Duodenal mucosa (tissue), 2 donors: ENCODE data around the gene HOXA11.

Experiments used
- H3K27ac ChIP-seq: one replicate; pipeline ENCODE4 v1.7.0; 2013; ENCODE audit warnings: low read depth, low read length
- H3K27me3 ChIP-seq, 2 donors: one replicate each; pipeline ENCODE4 v1.7.0; 2013; ENCODE audit warnings: low read length in 2 of 2, control low read depth in 1 of 2; ENCODE audit not compliant: insufficient read depth in 2 of 2, control insufficient read depth in 1 of 2
- H3K36me3 ChIP-seq, 2 donors: one replicate each; pipeline ENCODE4 v1.7.0; 2013; ENCODE audit warnings: low read length in 2 of 2, control low read depth in 1 of 2; ENCODE audit not compliant: insufficient read depth in 2 of 2, control insufficient read depth in 1 of 2
- H3K4me1 ChIP-seq, 2 donors: one replicate each; pipeline ENCODE4 v1.7.0; 2013; ENCODE audit warnings: low read length in 2 of 2, control low read depth in 1 of 2; ENCODE audit not compliant: insufficient read depth in 2 of 2, control insufficient read depth in 1 of 2
- H3K4me3 ChIP-seq, 2 donors: one replicate each; pipeline ENCODE4 v1.7.0; 2013; ENCODE audit warnings: low read length in 2 of 2, low read depth in 1 of 2
- H3K9ac ChIP-seq, 2 donors: one replicate each; pipeline ENCODE4 v1.7.0; 2013; ENCODE audit warnings: low read length in 2 of 2, low read depth in 1 of 2
- H3K9me3 ChIP-seq, 2 donors: one replicate each; pipeline ENCODE4 v1.7.0; 2013; ENCODE audit warnings: low read length in 2 of 2, control low read depth in 1 of 2; ENCODE audit not compliant: control insufficient read depth in 1 of 2

The HOXA11 gene

DNA sequence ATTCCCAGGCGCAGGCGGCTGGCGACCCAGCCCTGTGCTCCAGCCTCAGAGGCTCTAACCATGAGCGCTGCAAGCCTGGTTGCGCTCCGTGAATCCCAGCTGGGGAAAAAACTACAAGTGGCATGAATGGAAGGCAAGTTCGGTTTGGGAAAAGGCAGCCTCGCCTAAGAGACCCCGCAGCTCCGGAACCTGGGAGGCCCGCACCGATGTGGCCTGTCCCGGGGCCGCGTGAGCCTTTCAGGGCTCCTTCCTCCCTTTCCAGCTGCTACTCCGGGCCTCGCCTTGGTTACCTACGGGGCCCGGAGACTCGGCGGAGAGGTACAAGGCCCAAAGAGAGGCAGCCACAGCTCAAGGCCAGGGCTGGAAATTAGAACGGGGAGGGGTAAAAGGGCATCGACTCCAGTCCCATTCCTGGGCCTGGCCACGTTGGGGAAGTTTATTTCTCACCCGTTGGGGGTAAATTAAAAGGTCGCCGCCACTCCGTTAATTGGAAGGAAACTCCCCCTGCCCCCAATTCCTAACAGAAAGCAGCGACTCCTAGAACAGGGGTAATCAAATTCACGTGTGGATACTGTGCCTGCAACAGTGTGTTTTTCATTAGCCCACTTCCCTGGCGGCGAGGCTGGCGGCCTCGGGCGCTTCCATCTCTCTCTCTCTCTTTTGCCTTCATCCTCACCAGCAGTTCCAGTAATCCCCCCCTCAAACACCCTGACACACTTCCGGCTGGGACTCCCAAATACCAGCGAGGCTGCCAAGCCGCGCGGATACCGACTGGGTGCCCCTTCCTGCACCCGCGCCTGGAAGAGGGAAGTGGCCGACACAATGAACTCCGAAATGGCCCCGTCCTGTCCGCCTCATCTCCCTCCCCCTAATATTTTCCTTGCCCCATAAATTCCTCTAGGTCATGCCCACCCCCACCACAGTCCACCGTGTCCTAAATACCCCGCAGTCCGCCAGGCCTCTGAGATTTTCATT is 18.2 kb downstream of the HOXA11 start:
- H3K9ac ChIP-seq, result no peak overlapping the region
- peak overlapping the region; percentile 42 for H3K27ac ChIP-seq
- no peak overlapping the region for H3K4me3 ChIP-seq
- peaks cover 94 to 98% of the 10 kb centered on the region in 2 donors for H3K27me3 ChIP-seq
- H3K36me3 ChIP-seq, result no peaks in the 10 kb centered on the region
- peaks cover 0 to 9% of the 10 kb centered on the region in 2 donors for H3K4me1 ChIP-seq
- H3K9me3 ChIP-seq, result no peaks in the 10 kb centered on the region

DNA sequence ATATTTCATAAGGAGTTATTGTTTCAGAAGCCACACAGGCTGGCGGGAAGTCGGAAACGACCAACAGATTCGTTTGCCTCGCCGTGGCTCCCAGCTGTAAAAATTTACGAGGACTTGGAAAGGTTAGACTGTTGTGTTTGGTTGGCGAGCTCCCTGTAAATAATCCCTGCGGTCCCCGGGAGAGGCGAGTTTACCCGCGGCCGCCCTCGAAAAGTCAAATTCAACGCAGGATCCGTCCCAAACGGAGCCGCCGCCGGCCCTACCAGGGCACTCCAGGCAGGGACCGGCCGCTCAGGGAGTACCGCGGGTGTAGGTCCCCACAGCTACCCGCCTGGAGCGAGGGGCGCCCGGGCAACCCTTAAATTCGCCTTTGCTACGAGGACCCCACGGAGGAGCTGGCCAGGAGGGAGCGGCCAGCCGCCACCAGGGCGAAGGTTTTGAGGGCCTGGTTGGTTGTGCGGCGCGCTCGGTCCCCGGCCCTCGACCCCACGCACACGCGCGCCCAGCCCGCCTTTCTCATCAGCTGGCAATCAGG is 19.0 kb downstream of the HOXA11 start:
- no peak overlapping the region for H3K4me3 ChIP-seq
- no peaks in the 10 kb centered on the region for H3K9me3 ChIP-seq
- peak overlapping the region; percentile 42 for H3K27ac ChIP-seq
- H3K9ac ChIP-seq, result no peak overlapping the region
- peaks cover 0 to 9% of the 10 kb centered on the region in 2 donors for H3K4me1 ChIP-seq
- H3K36me3 ChIP-seq, result no peaks in the 10 kb centered on the region
- peaks cover 89 to 93% of the 10 kb centered on the region in 2 donors for H3K27me3 ChIP-seq

DNA sequence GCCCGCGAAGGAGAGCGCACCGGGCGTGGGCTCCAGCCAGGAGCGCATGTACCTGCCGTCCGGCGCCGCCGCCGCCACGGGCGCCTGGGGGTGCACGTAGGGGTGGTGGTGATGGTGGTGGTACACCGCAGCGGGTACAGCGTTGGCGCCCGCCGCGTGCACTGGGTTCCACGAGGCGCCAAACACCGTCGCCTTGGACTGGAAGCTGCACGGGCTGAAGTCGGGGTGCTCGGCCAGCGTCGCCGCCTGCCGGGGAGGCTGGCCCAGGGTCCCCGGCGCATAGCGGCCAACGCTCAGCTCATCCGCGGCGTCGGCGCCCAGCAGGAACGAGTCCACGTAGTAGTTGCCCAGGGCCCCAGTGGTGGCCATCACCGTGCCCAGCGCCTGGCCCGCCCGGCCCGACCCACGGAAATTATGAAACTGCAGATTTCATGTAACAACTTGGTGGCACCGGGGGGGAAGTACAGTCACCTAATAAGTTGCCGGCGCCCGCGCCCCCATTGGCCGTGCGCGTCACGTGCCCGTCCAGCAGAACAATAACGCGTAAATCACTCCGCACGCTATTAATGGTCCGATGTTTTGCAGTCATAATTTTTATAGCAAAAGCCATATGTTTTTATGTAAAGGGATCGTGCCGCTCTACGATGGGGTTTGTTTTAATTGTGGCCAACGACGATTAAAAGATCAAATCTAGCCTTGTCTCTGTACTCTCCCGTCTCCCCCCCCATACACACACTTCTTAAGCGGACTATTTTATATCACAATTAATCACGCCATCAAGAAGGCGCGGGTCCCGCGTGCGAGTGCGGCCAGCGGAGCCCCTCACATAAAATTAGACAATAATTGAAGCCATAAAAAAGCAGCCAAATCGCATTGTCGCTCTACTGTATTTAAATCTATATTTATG is 19.7 kb downstream of the HOXA11 start, which contains the start of gene HOXA9:
Gene HOXA9, minus strand, starts transcription at position 449 of the 907 bp plus-strand sequence. Its CDS starts 80 bp downstream, at position 369.
- Histone ChIP-seq H3K36me3 (no peaks in the 10 kb centered on the region), H3K9ac (no peak within 1 kb of the TSS), H3K9me3 (no peaks in the 10 kb centered on the region), H3K27me3 (peaks cover 87 to 88% of the 10 kb centered on the region in 2 donors), H3K4me3 (peak within 1 kb of the TSS in 1 of 2 donors; percentile 16), H3K27ac (peak within 1 kb of the TSS; percentile 42), H3K4me1 (peaks cover 0 to 12% of the 10 kb centered on the region in 2 donors)

DNA sequence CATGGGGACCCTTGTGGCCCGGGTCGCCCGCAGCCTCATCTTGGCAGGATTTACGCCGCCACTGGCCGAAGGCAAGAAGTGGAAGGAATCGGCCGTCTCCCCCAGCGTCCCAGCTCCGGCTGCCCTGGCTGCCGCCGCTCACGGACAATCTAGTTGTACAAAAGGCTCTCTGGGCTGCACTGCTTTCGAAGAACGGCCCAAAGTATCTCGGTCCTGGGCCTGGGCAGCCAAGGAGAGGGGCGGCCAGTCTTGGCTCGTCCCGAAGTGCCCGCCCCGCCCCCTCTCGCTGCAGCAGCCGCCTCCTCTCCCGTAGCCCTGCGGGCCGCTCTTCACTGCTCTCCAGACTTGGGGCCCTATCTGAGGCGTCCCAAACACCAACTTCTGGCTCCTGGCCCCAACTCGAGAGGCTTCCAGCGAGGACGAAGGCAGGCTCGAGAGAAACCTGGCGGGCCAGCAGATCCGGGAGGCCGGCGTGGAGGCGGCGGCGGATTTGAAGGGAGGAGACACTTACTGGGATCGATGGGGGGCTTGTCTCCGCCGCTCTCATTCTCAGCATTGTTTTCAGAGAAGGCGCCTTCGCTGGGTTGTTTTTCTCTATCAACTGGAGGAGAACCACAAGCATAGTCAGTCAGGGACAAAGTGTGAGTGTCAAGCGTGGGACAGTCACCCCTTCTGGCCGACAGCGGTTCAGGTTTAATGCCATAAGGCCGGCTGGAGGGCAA is 20.5 kb downstream of the HOXA11 start:
- H3K36me3 ChIP-seq, result no peaks in the 10 kb centered on the region
- peaks cover 88 to 89% of the 10 kb centered on the region in 2 donors for H3K27me3 ChIP-seq
- H3K4me1 ChIP-seq, result peaks cover 0 to 17% of the 10 kb centered on the region in 2 donors
- peak overlapping the region; percentile 39 for H3K27ac ChIP-seq
- H3K4me3 ChIP-seq, result no peak overlapping the region
- no peak overlapping the region for H3K9ac ChIP-seq
- H3K9me3 ChIP-seq, result no peaks in the 10 kb centered on the region

DNA sequence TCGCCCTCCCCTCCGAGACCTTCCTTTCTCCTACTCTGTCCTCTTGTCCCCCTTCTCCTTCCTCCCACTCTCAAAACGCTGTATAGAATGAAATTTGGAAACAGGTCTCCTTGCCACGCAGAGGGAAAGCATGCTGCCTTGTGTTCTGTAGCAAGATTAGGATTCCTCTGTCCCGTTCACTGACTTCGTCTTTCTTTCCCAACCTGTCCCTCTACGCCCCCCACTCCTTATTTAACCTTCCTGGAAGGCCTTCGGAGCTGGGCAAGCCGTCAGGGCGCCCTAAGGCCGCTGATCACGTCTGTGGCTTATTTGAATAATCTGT is 21.0 kb downstream of the HOXA11 start:
- Histone ChIP-seq H3K36me3 (no peaks in the 10 kb centered on the region), H3K27ac (no peak overlapping the region), H3K9ac (no peak overlapping the region), H3K4me1 (peaks cover 0 to 17% of the 10 kb centered on the region in 2 donors), H3K4me3 (no peak overlapping the region), H3K9me3 (no peaks in the 10 kb centered on the region), H3K27me3 (peaks cover 89% of the 10 kb centered on the region in 2 donors)

DNA sequence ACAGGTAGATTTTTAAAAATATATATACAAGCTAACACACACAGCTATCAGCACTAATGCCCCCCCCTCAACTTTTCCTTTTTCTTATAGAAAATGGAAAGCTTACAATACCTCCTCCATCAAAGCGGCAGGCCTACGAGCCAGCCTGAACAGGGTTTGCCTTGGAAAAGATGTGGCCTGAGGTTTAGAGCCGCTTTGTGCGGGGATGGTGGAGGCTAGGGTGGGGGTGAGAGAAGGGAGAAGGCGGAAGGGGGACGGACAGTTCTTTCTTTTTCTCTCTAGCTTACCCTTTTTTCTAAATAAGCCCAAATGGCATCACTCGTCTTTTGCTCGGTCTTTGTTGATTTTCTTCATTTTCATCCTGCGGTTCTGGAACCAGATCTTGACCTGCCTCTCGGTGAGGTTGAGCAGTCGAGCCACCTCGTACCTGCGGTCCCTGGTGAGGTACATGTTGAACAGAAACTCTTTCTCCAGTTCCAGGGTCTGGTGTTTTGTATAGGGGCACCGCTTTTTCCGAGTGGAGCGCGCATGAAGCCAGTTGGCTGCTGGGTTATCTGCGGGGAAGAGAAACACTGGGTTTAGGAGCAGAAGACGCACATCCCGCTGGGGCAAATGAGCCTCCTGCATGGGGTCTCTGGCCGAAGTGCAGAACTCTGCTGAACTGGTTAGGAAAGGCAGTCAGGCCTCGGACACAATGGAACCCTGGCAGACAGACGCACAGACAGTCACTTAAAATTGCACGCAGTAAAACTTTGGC is 21.6 kb downstream of the HOXA11 start:
- Histone ChIP-seq H3K36me3 (no peaks in the 10 kb centered on the region), H3K9me3 (no peaks in the 10 kb centered on the region), H3K4me3 (no peak overlapping the region), H3K4me1 (peaks cover 0 to 17% of the 10 kb centered on the region in 2 donors), H3K9ac (no peak overlapping the region), H3K27me3 (peaks cover 89% of the 10 kb centered on the region in 2 donors), H3K27ac (no peak overlapping the region)

DNA sequence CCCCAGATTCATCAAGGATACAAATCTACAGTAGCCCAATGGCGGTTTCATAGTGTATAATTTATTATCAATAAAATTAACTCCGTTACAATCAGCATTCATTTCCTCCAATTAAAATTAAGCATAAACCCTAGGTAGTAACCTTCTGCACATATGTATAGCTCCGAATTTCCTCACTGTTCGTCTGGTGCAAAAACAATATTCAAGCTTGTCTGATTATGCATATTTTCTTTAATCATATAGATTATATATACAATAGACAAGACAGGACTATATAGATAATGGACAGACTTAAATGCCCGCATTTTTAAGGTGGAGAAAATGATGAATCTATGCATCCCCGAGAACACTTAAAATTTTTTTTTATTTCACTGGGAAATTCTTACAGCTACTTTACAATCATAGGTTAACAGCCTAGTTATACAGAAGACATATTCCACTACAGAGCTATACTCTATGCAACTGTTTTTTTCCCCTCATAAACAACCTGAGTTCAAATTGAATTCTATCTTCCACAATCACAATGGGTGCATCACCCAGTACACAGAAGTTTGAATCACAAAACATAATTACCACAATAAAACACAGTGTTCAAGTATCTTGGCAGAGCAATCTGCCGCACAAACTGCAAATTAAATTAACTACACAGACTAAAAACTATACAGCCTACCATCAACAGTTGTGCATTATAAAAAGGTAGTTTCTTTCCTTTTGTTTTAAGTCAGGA is 22.3 kb downstream of the HOXA11 start:
- Histone ChIP-seq H3K4me3 (no peak overlapping the region), H3K9ac (no peak overlapping the region), H3K27me3 (peaks cover 87 to 89% of the 10 kb centered on the region in 2 donors), H3K27ac (no peak overlapping the region), H3K4me1 (peaks cover 0 to 17% of the 10 kb centered on the region in 2 donors), H3K9me3 (no peaks in the 10 kb centered on the region), H3K36me3 (no peaks in the 10 kb centered on the region)

DNA sequence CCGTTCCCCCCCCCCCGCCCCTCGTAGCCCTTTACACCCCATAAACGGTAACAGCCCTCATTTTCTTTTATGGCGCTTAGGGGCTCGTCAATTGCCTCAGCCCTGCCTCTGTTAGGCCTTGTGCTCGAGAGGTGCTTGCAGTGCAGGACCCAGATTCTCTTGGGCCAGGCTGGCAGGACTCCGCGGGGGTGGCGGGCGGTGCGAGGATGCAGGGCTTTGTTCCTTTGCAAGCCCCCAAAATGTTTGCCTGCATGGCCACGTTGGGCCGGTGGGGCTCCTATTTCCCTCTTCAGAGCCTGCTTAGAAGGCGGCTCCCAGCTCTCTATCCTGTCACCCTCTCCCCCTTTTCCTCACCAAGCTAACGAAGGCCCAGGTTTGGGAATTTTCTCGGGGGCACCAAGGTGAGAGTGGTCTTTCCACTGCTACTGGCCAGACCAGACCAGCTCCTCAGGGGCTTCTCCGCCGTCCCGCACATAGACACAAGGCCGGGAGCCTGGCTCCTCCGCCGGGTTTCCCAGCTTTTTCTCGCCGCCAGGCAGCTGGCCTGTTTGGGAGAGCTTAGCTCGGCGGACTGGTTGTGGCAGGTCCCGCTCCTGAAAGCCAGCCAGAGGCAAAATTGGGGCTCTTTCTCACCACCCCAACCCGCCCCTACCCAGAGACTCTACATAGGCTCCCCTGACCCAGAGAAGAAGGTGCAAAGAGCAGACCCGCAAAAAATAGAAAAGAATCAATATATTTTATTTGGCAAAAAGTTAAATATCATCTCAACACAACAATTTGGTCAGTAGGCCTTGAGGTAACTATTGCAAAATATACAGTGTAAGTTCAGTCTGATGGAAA is 23.1 kb downstream of the HOXA11 start:
- H3K27ac ChIP-seq, result no peak overlapping the region
- peaks cover 0 to 17% of the 10 kb centered on the region in 2 donors for H3K4me1 ChIP-seq
- no peaks in the 10 kb centered on the region for H3K9me3 ChIP-seq
- H3K36me3 ChIP-seq, result no peaks in the 10 kb centered on the region
- peaks cover 86 to 89% of the 10 kb centered on the region in 2 donors for H3K27me3 ChIP-seq
- no peak overlapping the region for H3K9ac ChIP-seq
- no peak overlapping the region for H3K4me3 ChIP-seq
